CD4-positive, alpha-beta T cell treated with Interferon alpha-2 for 1 hour (primary cell): ENCODE data around the gene C11orf86.
"Not testable (repeated sequence)": the region's sequence is repeated elsewhere in the genome, so short reads cannot be mapped to it uniquely, and the experiment has no call there.

Source experiments
- DNase-seq, 2 donors: peaks; one replicate each; pipeline ENCODE4 v3.0.0-alpha.2; 2020 to 2022

Gene C11orf86

GRCh38 chr11:66967670-66968425 is 7.3 kb upstream of the C11orf86 start:
- DNase-seq = no peak

GRCh38 chr11:66969584-66970225 is 5.4 kb upstream of the C11orf86 start:
- DNase-seq = no peak

- no peak for DNase-seq
These were observed 4.7 kb upstream of the C11orf86 start for GRCh38 chr11:66970371-66970806.

GRCh38 chr11:66970807-66971442 is 4.2 kb upstream of the C11orf86 start:
- peak in 1 of 2 donors; percentile 62 for DNase-seq

- no peak for DNase-seq
These were observed 3.6 kb upstream of the C11orf86 start for GRCh38 chr11:66971488-66971887.

- no peak for DNase-seq
These were observed 1.0 kb upstream of the C11orf86 start for GRCh38 chr11:66973956-66974580.

- DNase-seq = no peak
These were observed 412 bp downstream of the C11orf86 start for GRCh38 chr11:66975405-66976027.

GRCh38 chr11:66976028-66976467 is 944 bp downstream of the C11orf86 start:
- DNase-seq = peak in 1 of 2 donors; percentile 11

GRCh38 chr11:66976925-66977324 is 1.8 kb downstream of the C11orf86 start:
- no peak for DNase-seq

- no peak for DNase-seq
These were observed 3.1 kb downstream of the C11orf86 start for GRCh38 chr11:66978229-66978628.

- no peak for DNase-seq
These were observed 3.6 kb downstream of the C11orf86 start for GRCh38 chr11:66978717-66979116.

GRCh38 chr11:66979336-66979980 is 4.4 kb downstream of the C11orf86 start:
- no peak for DNase-seq

- no peak for DNase-seq
These were observed 7.0 kb downstream of the C11orf86 start for GRCh38 chr11:66981976-66982578.

GRCh38 chr11:66983275-66983924 is 8.3 kb downstream of the C11orf86 start:
- no peak for DNase-seq

GRCh38 chr11:66985508-66986177 is 10.5 kb downstream of the C11orf86 start:
- no peak for DNase-seq

- DNase-seq = no peak
These were observed 11.1 kb downstream of the C11orf86 start for GRCh38 chr11:66986178-66986545.

GRCh38 chr11:66987158-66987620 is 12.1 kb downstream of the C11orf86 start:
- no peak for DNase-seq

GRCh38 chr11:66987924-66988637 is 13.0 kb downstream of the C11orf86 start:
- DNase-seq = no peak

- DNase-seq = not testable (repeated sequence)
These were observed 13.6 kb downstream of the C11orf86 start for GRCh38 chr11:66988741-66989140.

- not testable (repeated sequence) for DNase-seq
These were observed 14.3 kb downstream of the C11orf86 start for GRCh38 chr11:66989360-66989759.
